K562 (cell line): ENCODE measurements around the gene QPCT. TPM values are rescaled to one million over a fixed set of nuclear protein-coding genes. Genes with fewer than 3 reads are reported as not detected.

Experiments
- CBFA2T3 ChIP-seq: fragments of 450-650 bp; IDR thresholded peaks from 2 replicates; pipeline ENCODE4 v1.6.1; 2017
- FOSL1 ChIP-seq: fragments of 200-800 bp; sonication (Bioruptor generic); conservative IDR thresholded peaks from 2 replicates; pipeline ENCODE4 v1.6.1; 2016; ENCODE audit warnings: missing genetic modification characterization, missing compliant biosample characterization
- GTF2F1 ChIP-seq: IDR thresholded peaks from 2 replicates; pipeline ENCODE4 v1.6.1; 2011; ENCODE audit warnings: low read depth, low read length, improper control_type of control experiment
- HDAC1 ChIP-seq, 2 experiments: fragments of 450-650 bp; IDR thresholded peaks; 2 replicates each; pipeline ENCODE4 v1.6.1; 2016 to 2017; ENCODE audit warnings: inconsistent platforms in 1 of 2, mild to moderate bottlenecking in 1 of 2, moderate library complexity in 1 of 2
- NRF1 ChIP-seq, 2 experiments: fragments of 450-650 bp; IDR thresholded peaks in 1 of 2; conservative IDR thresholded peaks in 1 of 2; 2 replicates each; pipeline ENCODE4 v1.6.1; 2014; ENCODE audit warnings: mild to moderate bottlenecking in 2 of 2
- PBX2 ChIP-seq, 2 experiments: IDR thresholded peaks in 1 of 2; conservative IDR thresholded peaks in 1 of 2; 2 replicates each; pipeline ENCODE4 v1.6.1; 2016; ENCODE audit warnings: low read depth in 2 of 2, mild to moderate bottlenecking in 1 of 2, missing compliant biosample characterization in 1 of 2, missing genetic modification characterization in 1 of 2, moderate library complexity in 1 of 2
- SIRT6 ChIP-seq: IDR thresholded peaks from one replicate; pipeline ENCODE4 v1.6.1; 2012; ENCODE audit warnings: low read depth, mild to moderate bottlenecking, control low read depth, inconsistent platforms, low read length, moderate library complexity
- TAL1 ChIP-seq: fragments of 450-650 bp; IDR thresholded peaks from 2 replicates; pipeline ENCODE4 v1.6.1; 2016; ENCODE audit warnings: mild to moderate bottlenecking
- TCFL5 ChIP-seq: fragments of 250-450 bp; sonication (Bioruptor Pico); conservative IDR thresholded peaks from 2 replicates; pipeline ENCODE4 v1.6.1; 2021; ENCODE audit warnings: mild to moderate bottlenecking, moderate library complexity, matching md5 sums
- ZC3H11A ChIP-seq: IDR thresholded peaks from 2 replicates; pipeline ENCODE4 v1.6.1; 2012; ENCODE audit warnings: low read depth, low read length, improper control_type of control experiment
- ZNF175 ChIP-seq: fragments of 200-800 bp; sonication (Bioruptor generic); IDR thresholded peaks from 2 replicates; pipeline ENCODE4 v1.6.1; 2016; ENCODE audit warnings: low read depth, mild to moderate bottlenecking, missing genetic modification characterization, missing compliant biosample characterization
- ZNF511 ChIP-seq: sonication (generic); formaldehyde crosslinking; IDR thresholded peaks from 2 replicates; pipeline ENCODE4 v1.8.0; 2022; ENCODE audit warnings: mild to moderate bottlenecking, missing genetic modification reagents
- ZNF764 ChIP-seq: fragments of 250-450 bp; sonication (Bioruptor Pico); IDR thresholded peaks from 2 replicates; pipeline ENCODE4 v1.4.0; 2020; ENCODE audit warnings: low read depth, mild to moderate bottlenecking, moderate library complexity
- polyA plus RNA-seq, 8 experiments: library from polyadenylated mRNA; depleted of rRNA in 4 of 8; stranded (reverse) in 5 of 8; unstranded in 3 of 8; fragments of >200 nt; fragmentation: Nextera tagmentation in 2 of 8; fragmentation: Illumina TruSeq in 1 of 8; extraction: Ambion mirVana in 2 of 8; extraction: Trizol in 1 of 8; gene quantifications; 2 replicates each; pipeline versions ENCODE4 v1.2.1 to v1.2.3, GENCODE V29; 2011 to 2014; ENCODE audit warnings: inconsistent platforms in 1 of 8, missing spikeins in 1 of 8
- total RNA-seq, 7 experiments: library from RNA; depleted of rRNA in 6 of 7; stranded (reverse); fragments of >200 nt in 6 of 7; fragmentation: Illumina TruSeq in 2 of 7; extraction: Trizol in 2 of 7; gene quantifications; 2 replicates each; pipeline versions ENCODE4 v1.2.1 to v1.2.3, GENCODE V29; 2011 to 2021; ENCODE audit warnings: low replicate concordance in 1 of 7
- TF ChIP-seq, protein P1 (sequence below): fragments of 200-800 bp; sonication (Bioruptor generic); IDR thresholded peaks from 2 replicates; pipeline ENCODE4 v1.6.1; 2017; ENCODE audit warnings: missing genetic modification characterization, missing compliant biosample characterization

The QPCT gene
- total and polyA plus RNA-seq, 9 of the 15 experiments (the other 6 are each of a cell fraction or from before 2014, with no cell fraction given), result 0.07 TPM; not detected in 8

DNA sequence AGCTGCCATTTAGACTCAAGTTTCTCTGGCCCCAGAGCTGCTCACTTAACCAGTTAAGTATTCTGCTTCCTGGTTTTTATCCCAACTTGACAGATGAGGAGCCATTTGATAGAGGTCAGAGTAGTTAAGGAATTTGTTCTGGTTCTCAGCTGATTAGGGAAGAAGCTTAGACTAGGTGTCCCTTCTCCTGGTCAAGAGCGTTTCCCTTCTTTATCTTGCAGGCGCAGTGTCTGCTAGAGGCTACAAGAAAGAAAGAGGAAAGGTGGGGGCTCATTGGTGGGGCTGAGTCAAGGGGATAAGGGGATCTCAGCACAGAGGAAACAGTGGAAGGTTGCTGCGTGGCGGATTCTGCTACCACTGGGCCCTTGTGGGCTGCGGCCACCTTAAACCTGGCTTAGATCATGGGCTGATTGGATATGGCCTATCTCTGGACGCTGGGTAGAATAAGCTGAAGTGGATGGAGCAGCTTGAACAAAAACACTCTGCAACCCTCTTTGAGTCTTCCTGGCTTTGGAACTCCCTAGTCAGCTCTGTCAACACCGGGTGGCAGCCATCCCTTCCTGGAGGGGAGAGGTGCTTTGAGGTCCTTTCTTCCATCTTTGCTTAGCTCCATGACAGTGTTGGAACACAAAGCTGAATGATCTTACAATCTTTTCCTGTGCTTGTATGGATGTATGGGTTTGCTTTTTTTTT lies 70.8 kb downstream of the QPCT start (continued):
- TF ChIP-seq PBX2 (CRISPR knock-in tag; IDR thresholded peaks at IDR 0.05; ENCODE audit: low read depth) (no peak), PBX2 (tag; conservative IDR thresholded peaks at IDR 0.05; ENCODE audit: low read depth) (no peak), GTF2F1 (no peak), FOSL1 (peak; percentile 33; the same call in 1 of the 2 replicates), ZNF175 (CRISPR knock-in tag) (peak; percentile 43; the same call in 1 of the 2 replicates), SIRT6 (no peak), TCFL5 (CRISPR knock-in tag) (no peak), TAL1 (peak; percentile 81), HDAC1 (IDR thresholded peaks at IDR 0.05) (no peak), ZNF764 (CRISPR knock-in tag) (no peak), ZC3H11A (no peak), NRF1 (conservative IDR thresholded peaks at IDR 0.05 in 1 of 2, IDR thresholded peaks at IDR 0.05 in 1 of 2) (no peak; a peak in 1 of 4 replicates), ZNF511 (CRISPR knock-in tag) (no peak), CBFA2T3 (peak; percentile 94)
- TF ChIP-seq, protein P1, sequence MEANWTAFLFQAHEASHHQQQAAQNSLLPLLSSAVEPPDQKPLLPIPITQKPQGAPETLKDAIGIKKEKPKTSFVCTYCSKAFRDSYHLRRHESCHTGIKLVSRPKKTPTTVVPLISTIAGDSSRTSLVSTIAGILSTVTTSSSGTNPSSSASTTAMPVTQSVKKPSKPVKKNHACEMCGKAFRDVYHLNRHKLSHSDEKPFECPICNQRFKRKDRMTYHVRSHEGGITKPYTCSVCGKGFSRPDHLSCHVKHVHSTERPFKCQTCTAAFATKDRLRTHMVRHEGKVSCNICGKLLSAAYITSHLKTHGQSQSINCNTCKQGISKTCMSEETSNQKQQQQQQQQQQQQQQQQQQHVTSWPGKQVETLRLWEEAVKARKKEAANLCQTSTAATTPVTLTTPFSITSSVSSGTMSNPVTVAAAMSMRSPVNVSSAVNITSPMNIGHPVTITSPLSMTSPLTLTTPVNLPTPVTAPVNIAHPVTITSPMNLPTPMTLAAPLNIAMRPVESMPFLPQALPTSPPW (CRISPR knock-in tag), result peak; percentile 65; the same call in 1 of the 2 replicates
